HG02885 (cell line): ENCODE measurements around the gene PLIN5.

Experiments
- ATAC-seq: cut with Tn5 transposase; IDR thresholded peaks from one replicate; pipeline ENCODE4 v1.9.1; 2021; ENCODE audit warnings: mild to moderate bottlenecking; ENCODE audit not compliant: unreplicated experiment, poor library complexity

PLIN5 gene

DNA sequence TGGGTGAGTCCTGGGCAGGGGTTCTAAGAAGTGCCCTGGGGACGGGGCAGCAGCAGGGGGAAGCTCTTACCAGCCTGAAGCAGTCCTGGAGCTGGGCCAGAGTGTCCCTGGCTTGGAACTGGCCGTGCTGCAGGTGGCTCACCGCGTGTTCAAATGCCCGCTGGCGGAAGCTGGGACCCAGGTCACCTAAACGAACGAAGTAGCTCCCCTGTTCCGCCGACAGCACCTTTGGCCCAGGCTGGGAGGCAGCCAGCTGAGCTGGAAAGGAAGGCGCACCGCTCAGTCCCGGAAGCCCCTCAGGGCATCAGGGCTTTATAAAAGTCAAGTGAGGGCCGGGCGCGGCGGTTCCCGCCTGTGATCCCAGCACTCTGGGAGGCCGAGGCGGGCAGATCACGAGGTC lies 26.3 kb downstream of the PLIN5 start:
- ATAC-seq = no peak

GRCh38 chr19:4507804-4508203 lies 27.2 kb downstream of the PLIN5 start:
- ATAC-seq = no peak

DNA sequence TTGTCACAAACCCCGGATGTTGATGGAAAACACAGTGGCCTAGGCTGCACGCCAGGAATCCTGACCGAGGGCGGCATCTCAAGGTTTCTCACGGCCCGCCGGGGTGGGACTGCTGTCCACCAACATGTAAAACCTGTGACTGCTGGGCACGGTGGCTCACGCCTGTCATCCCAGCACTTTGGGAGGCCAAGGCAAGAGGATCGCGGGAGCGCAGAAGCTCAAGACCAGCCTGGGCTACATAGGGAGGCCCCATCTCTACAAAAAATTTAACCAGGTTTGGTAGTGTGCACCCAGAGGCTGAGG lies 27.9 kb downstream of the PLIN5 start:
- no peak for ATAC-seq

GRCh38 chr19:4506449-4507149 lies 28.4 kb downstream of the PLIN5 start:
- no peak for ATAC-seq

DNA sequence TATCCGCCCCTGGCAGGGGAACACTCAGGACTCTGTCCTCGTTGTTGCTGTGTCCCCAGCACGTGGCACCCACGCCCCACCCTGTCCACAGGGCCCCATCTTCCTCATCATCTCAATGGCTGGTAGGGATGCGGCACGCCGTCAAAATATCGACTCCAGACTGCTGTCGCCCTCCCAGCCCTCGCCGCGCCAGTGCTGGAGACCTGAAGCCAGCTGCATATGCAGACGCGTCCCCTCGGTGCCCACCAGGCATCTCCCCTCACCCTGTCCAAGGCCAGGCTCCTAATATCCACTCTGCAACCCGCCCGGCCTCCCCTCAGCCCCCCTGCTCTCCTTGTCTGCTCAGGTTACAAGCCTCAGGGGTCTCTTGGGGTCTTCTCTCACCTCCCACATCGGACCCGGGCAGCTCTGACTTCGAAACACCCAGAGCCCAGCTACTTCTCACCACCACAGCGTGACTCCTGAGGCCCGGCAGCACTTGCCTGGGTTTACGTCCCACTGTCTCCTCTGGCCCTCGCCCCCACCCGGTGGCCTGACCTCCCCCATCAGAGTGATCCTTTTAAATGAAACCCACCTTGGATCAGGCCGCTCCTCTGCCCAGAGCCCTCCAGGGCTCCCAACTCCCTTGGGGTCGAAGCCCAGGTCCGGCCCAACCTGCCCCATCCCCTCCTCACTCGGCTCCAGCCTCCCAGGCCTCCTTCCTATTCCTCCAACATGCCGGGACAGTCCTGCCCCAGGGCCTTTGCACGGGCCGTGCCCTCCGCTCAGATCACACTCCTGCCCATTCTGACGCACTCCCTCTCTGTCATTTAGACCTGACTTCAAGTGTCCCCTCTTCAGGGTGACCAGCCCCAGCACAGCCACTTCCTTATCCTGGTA lies 29.2 kb downstream of the PLIN5 start:
- no peak for ATAC-seq

DNA sequence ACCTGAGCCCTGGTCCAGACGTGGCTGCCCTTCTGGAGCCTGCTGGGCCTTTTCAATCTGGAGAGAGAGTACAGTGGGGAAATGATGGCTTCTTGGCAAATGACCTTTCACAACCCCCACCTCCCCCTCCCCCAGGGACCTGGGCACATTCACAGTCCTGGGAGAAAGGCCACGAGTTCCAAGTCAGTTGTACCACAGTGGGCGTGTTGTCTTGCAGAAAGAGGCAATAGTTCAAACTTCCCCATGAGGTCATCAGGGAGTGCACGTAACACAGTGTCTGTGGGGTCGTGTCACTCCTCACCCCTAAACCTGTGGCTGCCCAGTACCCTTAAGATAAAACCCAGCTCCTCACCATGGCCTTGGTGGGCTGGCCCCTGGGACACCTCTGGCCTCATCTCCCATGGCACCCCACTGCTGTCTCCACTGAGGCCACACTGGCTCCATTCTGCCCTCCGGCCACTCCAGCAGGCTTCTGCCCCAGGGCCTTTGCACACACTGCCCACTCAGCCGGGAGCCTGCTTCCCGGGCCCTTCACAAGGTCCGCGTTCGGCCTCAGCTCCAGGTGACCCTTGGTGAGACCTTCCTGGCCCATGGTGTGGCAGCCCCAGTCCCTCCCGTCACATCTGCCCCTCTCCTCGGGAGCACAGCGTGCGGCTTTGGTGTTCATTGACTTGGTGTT lies 30.0 kb downstream of the PLIN5 start:
- no peak for ATAC-seq

DNA sequence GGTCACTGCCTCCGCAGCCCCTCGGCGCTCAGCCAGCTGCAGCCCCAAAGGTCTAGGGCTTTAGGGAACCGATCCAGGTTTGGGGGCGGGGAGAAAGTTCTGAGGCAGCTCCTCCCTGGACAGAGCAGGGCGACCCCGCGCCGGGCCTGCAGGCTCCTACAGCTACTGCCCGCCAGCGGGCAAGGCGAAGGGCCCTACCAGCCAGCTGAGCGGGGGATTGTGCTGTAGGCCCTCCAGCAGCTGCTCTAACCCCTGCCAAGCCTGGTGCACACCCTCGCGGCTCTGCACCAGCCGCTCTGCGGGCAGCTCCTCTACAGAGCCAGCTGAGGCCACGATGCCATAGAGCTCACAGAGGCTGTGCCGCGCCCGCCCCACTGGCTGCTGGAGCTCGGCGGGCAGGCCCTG lies 30.7 kb downstream of the PLIN5 start:
- no peak for ATAC-seq

- no peak for ATAC-seq
Measured at GRCh38 chr19:4503825-4504170, 31.2 kb downstream of the PLIN5 start.

- no peak for ATAC-seq
Measured at GRCh38 chr19:4503132-4503824, 31.7 kb downstream of the PLIN5 start.

GRCh38 chr19:4502282-4503131 lies 32.5 kb downstream of the PLIN5 start:
- ATAC-seq = no peak

DNA sequence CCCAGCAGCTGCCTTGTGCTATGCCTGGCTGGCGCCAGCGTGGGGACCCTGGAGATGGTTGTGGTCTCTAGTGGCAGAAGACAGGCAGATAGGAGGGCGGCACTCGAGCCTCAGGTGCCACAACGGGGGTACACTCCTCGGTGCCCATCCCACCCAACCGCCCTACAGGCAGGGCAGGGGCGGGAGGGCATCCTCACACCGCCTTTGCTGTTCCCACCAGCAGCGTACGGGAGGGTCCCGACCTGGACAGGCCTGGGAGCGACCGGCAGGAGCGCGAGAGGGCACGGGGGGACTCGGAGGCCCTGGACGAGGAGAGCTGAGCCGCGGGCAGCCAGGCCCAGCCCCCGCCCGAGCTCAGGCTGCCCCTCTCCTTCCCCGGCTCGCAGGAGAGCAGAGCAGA lies 33.3 kb downstream of the PLIN5 start:
- ATAC-seq = no peak

GRCh38 chr19:4500841-4501591 lies 34.0 kb downstream of the PLIN5 start:
- ATAC-seq = no peak

DNA sequence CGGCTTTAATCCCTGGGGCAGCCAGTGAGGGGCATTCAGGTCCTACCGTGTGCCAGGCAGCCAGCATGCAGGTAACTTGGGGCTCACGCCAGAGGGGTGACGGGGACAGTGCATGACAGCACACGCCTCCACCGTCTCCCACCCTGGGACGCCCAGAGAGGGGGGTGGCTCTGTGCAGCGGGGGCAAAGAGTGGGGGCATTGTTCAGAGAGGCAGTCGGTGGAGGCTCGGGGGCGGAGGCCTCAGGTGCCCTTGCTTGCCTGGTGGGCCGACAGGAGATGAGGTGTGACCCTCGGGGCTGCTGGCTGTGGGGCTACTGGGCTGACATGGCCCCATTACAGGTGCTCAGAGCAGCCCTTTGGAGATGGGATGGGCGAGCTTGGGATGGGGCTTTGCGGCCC lies 35.2 kb downstream of the PLIN5 start:
- no peak for ATAC-seq

DNA sequence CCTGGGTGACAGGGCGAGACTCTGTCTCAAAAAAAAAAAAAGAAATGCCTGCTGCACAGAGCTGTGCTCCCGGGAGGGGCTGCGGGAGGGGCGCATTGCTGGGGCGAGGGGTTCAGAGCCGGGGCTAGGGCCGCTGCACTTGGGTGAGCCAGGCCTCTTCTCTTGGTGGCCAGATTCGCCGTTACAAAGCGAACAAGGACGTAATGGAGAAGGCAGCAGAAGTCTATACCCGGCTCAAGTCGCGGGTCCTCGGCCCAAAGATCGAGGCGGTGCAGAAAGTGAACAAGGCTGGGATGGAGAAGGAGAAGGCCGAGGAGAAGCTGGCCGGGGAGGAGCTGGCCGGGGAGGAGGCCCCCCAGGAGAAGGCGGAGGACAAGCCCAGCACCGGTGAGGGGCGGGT lies 35.7 kb downstream of the PLIN5 start:
- ATAC-seq = no peak

- no peak for ATAC-seq
Measured at GRCh38 chr19:4498694-4499093, 36.3 kb downstream of the PLIN5 start.

- ATAC-seq = no peak
Measured at GRCh38 chr19:4497770-4498389, 37.1 kb downstream of the PLIN5 start.

- no peak for ATAC-seq
Measured at GRCh38 chr19:4496304-4496703, 38.7 kb downstream of the PLIN5 start.

DNA sequence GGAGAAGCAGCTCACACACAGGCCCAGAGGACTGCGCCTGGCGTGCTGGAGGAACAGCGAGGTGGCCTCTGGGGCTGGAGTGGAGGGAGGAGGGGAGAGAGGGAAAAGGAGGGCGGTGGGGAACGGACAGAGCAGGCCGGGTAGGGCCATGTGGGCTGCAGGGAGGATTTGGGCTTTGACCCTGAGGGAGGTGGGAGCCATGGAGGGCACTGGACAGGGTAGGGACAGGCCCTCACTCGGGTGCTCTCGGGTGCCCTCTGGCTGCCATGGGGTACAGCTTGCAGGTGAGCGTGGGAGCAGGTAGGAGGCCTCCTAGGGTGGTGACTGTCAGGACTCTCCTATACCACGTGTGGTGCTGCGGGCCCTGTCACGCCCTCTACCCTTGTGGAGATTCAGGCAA lies 39.6 kb downstream of the PLIN5 start:
- no peak for ATAC-seq

DNA sequence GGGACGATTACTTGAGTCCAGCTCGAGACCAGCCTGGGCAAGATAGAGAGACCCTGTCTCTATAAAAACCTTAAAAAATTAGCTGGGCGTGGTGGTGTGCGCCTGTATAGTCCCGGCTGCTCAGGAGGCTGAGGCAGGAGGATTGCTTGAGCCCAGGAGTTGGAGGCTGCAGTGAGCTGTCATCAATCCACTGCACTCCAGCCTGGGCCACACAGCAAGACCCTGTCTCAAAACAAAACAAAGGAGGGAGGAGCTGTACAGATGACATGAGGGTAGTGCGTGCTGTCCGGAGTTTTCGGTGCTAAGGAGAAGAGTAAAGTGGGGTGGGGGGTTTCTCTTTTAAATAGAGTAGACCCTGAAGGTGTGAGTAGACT lies 40.3 kb downstream of the PLIN5 start:
- ATAC-seq = no peak
